ENCODE measurements around the gene KCNJ16.

Gene KCNJ16

GRCh38 chr17:70067134-70067533, 7.9 kb upstream of the KCNJ16 start:
- DNase-seq (ENCODE audit: low read depth in 1 of 2, low spot score in 1 of 2) = no peak

GRCh38 chr17:70070305-70071027, 4.6 kb upstream of the KCNJ16 start:
- no peak for DNase-seq (ENCODE audit: low read depth in 1 of 2, low spot score in 1 of 2)

GRCh38 chr17:70071127-70071526, 3.9 kb upstream of the KCNJ16 start:
- DNase-seq (ENCODE audit: low read depth in 1 of 2, low spot score in 1 of 2) = no peak

GRCh38 chr17:70071620-70072019, 3.4 kb upstream of the KCNJ16 start:
- DNase-seq (ENCODE audit: low read depth in 1 of 2, low spot score in 1 of 2) = no peak

GRCh38 chr17:70072546-70073309, 2.3 kb upstream of the KCNJ16 start:
- DNase-seq (ENCODE audit: low read depth in 1 of 2, low spot score in 1 of 2) = no peak

- no peak for DNase-seq (ENCODE audit: low read depth in 1 of 2, low spot score in 1 of 2)
Measured at GRCh38 chr17:70073310-70073709, 1.7 kb upstream of the KCNJ16 start.

- no peak for DNase-seq (ENCODE audit: low read depth in 1 of 2, low spot score in 1 of 2)
Measured at GRCh38 chr17:70073799-70074198, 1.2 kb upstream of the KCNJ16 start.

GRCh38 chr17:70074236-70074830, 692 bp upstream of the KCNJ16 start:
- DNase-seq (ENCODE audit: low read depth in 1 of 2, low spot score in 1 of 2) = no peak

- DNase-seq (ENCODE audit: low read depth in 1 of 2, low spot score in 1 of 2) = no peak
Measured at GRCh38 chr17:70076189-70076588, 1.2 kb downstream of the KCNJ16 start.

GRCh38 chr17:70076831-70077230, 1.8 kb downstream of the KCNJ16 start:
- DNase-seq (ENCODE audit: low read depth in 1 of 2, low spot score in 1 of 2) = no peak

GRCh38 chr17:70078549-70078948, 3.5 kb downstream of the KCNJ16 start:
- no peak for DNase-seq (ENCODE audit: low read depth in 1 of 2, low spot score in 1 of 2)

- DNase-seq (ENCODE audit: low read depth in 1 of 2, low spot score in 1 of 2) = no peak
Measured at GRCh38 chr17:70078994-70079531, 4.0 kb downstream of the KCNJ16 start.

GRCh38 chr17:70080541-70081347, 5.7 kb downstream of the KCNJ16 start:
- no peak for DNase-seq (ENCODE audit: low read depth in 1 of 2, low spot score in 1 of 2)

GRCh38 chr17:70081885-70082284, 6.9 kb downstream of the KCNJ16 start:
- DNase-seq (ENCODE audit: low read depth in 1 of 2, low spot score in 1 of 2) = no peak

GRCh38 chr17:70084476-70084875, 9.5 kb downstream of the KCNJ16 start:
- DNase-seq (ENCODE audit: low read depth in 1 of 2, low spot score in 1 of 2) = no peak

- DNase-seq (ENCODE audit: low read depth in 1 of 2, low spot score in 1 of 2) = no peak
Measured at GRCh38 chr17:70086516-70086915, 11.5 kb downstream of the KCNJ16 start.

GRCh38 chr17:70089513-70090148, 14.6 kb downstream of the KCNJ16 start:
- no peak for DNase-seq (ENCODE audit: low read depth in 1 of 2, low spot score in 1 of 2)

GRCh38 chr17:70091005-70091568, 16.1 kb downstream of the KCNJ16 start:
- DNase-seq (ENCODE audit: low read depth in 1 of 2, low spot score in 1 of 2) = no peak

GRCh38 chr17:70091696-70092095, 16.7 kb downstream of the KCNJ16 start:
- DNase-seq (ENCODE audit: low read depth in 1 of 2, low spot score in 1 of 2) = no peak

- no peak for DNase-seq (ENCODE audit: low read depth in 1 of 2, low spot score in 1 of 2)
Measured at GRCh38 chr17:70093163-70093562, 18.1 kb downstream of the KCNJ16 start.
